GM21360 (cell line): ENCODE data around the gene GCNT1.
"Not testable (repeated sequence)": the region's sequence is repeated elsewhere in the genome, so short reads cannot be mapped to it uniquely, and the experiment has no call there.

Source experiments
- ATAC-seq: cut with Tn5 transposase; IDR thresholded peaks from one replicate; pipeline ENCODE4 v1.9.1; 2021; ENCODE audit warnings: mild to moderate bottlenecking, moderate library complexity; ENCODE audit not compliant: unreplicated experiment

Gene GCNT1

DNA sequence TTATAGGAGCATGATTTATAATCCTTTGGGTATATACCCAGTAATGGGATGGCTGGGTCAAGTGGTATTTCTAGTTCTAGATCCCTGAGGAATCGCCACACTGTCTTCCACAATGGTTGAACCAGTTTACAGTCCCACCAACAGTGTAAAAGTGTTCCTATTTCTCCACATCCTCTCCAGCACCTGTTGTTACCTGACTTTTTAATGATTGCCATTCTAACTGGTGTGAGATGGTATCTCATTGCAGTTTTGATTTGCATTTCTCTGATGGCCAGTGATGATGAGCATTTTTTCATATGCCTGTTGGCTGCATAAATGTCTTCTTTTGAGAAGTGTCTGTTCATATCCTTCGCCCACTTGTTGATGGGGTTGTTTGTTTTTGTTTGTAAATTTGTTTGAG lies 20.4 kb downstream of the GCNT1 start:
- not testable (repeated sequence) for ATAC-seq

DNA sequence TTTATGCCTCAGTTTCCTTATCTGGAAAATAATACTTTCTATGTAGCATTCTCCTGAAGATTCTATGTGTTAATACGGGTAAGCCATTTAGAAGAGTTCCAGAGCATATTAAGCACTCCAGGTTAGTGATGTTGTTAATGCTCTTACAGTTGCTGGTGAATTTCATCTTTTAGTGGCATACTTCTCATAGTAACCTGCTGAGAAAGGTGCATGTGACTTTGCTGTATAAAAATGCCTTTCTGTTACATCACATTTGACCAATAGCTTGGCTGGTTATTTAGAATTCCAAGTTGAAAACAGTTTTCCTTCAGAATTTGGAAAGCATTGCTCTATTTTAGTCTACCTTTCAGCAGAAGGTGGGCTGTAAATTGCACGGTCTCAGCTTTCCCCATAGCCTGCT lies 27.2 kb downstream of the GCNT1 start:
- ATAC-seq = no peak

DNA sequence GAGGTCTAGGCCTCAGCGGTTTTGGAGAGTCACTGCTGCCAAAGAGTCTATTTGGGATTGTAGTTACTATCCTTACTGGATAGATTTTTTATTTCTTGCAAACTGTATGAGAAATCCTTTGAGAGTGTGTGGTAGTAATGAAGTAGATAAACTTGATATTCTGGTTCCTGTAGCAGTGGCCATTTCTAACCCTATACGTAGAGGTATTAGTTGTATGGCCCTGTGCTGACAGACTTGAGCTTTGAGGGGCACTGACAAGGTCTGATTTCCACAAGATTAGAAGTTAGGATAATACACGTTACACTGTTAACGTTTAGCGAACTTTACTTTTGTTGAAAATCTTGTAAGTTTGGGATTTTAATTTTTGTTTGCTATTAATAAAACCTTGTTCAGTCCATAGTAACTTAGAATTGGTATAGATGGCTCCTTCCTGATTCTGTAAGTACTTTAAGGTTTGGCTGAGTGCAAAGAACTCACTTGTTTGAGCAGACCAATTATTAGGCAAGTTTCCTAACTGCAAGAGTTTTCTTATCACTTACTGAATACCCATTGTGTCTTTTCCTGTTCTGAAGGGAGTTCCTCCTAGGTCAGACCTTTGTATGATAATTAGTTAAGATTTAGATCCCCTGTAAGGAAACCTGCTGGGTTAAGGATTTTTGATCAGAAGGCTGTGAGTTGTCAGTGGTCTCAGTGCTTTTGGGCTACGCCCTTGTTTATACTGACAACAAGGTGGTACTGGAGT lies 31.4 kb downstream of the GCNT1 start:
- ATAC-seq = no peak

DNA sequence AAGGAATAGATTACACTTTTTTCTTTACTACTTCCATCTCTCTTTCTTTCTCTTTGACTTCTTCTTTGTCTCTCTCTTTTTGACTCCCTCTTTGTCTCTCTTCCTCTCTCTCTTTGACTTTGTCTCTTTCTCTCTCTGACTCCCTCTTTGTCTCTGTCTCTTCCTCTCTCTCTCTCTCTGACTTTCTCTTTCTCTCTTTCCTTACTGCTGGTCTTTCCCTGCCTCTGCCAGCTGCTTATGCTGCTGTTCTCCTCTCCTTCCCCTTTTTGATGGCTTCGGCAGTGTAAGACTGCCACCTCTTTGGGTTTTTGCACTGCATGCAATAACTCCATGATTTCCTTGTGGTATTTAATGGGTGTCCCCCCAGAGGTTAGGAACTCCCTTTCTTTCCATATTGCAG lies 32.1 kb downstream of the GCNT1 start:
- not testable (repeated sequence) for ATAC-seq

DNA sequence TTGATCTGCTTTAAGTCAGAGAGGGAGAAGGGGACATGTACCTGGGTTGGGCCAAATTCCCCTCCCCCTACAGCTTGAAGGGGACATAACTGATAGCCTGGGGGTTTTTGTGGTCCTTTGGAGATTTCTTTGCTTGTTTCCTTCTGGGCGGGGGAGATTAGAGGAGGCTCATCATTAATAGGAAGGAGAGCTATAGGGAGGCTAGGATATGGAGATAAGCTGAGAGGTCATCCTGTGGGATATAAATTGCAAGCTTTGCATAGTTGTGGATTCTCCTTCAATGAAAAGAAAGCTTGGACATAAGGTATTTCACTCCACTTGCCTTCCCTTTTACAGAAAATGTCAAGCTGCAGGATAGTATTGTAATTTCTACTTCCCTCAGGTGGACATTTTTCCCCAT lies 34.5 kb downstream of the GCNT1 start:
- ATAC-seq = not testable (repeated sequence)

DNA sequence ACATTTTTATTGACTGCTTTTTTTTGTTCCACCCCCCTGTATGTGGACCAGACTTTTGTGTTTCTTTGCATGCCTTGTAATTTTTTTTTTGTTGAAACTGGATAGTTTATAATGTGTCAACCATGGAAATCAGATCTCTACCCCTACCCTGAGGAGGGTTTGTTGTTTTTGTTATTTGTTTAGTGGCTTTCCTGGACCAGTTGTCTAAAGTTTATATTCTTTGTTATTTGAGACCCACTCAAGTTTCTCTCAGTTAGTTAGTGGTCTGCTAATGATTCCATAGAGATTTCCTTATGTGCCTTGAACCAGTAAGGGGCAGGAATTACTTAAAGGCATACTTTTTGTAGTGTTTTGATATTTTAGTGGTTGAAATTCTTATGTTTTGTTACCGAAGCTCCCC lies 41.1 kb downstream of the GCNT1 start:
- no peak for ATAC-seq

DNA sequence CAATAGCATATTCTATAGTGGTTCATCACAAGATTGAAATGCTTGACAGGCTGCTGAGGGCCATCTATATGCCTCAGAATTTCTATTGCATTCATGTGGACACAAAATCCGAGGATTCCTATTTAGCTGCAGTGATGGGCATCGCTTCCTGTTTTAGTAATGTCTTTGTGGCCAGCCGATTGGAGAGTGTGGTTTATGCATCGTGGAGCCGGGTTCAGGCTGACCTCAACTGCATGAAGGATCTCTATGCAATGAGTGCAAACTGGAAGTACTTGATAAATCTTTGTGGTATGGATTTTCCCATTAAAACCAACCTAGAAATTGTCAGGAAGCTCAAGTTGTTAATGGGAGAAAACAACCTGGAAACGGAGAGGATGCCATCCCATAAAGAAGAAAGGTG lies 43.8 kb downstream of the GCNT1 start:
- no peak for ATAC-seq

DNA sequence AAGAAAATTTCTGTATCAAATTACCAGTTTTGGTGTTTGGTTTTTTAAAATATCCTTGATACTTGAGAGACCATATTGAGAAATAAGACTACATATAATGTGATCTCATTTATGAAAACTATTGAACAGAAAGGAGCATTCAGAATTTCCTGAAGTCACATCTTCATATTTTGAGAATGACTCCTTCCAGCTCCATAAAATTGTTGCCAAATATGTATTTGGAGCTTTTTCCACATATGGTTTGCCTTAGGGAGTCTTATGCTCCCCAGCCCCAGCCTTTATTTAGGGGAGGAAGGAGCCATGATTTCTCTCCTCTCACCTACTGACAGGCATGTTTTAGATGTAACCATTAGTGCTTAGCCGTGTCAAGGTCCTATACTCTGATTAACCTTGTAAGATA lies 51.1 kb downstream of the GCNT1 start:
- ATAC-seq = no peak

DNA sequence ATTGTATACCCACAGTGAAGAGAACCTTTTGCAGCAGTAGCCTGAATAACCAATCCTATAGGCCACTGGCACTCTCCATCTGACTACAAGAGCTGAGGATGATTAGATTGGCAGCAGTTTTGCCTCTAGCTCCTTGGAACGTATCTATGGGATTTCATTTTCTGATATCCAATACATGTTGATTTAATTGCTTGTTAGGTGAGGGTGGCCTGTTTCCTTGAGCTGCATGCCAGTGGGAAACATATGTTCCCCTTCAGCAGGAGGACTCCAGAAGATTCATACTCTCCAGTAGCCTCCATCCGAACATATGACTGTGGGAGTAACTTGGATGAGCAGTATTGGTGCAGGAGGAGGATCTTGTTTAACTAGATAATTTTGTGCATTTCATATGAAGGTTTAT lies 51.5 kb downstream of the GCNT1 start:
- ATAC-seq = no peak

DNA sequence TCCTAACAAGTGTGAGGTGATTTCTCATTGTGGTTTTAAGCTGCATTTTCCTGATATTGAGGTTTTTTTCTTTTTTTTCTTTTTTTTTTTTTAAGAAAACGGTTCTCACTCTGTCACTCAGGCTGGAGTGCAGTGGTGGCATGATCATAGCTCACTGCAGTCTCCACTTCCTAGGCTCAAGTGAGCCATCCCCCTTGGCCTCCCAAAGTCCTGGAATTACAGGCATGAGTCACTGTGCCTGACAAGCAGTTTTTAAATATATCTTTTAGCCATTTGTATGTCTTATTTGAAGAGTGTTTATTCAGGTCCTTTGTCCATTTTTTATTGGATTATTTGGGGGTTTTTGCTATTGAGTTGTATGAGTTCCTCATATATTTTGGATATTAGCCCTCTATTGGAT lies 53.8 kb downstream of the GCNT1 start:
- no peak for ATAC-seq

DNA sequence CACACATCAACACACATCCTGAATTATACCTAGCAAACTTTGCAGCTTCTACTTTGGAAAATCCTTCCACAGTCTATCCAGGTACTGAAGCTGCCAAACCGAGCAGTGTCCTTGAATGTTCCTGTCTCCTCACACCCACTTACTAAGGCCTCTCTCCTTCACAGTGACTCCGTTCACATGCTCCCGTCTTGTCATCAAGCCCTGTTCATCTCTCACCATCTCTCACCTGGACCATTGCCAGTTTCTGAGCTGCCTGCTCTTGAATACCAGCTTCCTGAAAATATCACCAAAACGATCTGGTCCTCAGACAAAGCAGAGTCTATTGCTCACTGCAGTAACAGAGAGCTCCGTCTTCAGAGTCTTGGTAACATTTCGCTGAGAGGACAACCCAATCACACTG lies 57.4 kb downstream of the GCNT1 start:
- peak; percentile 55 for ATAC-seq

DNA sequence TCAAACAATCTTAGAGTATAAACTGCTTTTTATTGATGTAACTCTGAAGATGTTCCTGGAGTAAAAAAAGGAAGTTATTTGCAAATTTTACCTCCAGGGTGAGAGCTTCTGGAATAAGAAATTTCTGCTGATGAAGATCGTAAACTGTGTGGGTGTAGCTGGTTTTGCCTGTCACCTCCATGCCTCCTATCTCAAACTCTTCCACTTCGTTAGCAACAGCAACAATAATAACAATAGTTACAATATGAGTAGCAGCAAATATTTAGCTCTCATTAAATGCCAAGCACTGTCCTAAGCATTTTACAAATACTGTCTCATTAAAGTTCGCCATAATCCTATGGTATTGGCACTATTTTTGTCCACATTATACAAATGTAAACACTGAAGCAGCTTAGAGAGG lies 57.9 kb downstream of the GCNT1 start:
- no peak for ATAC-seq

DNA sequence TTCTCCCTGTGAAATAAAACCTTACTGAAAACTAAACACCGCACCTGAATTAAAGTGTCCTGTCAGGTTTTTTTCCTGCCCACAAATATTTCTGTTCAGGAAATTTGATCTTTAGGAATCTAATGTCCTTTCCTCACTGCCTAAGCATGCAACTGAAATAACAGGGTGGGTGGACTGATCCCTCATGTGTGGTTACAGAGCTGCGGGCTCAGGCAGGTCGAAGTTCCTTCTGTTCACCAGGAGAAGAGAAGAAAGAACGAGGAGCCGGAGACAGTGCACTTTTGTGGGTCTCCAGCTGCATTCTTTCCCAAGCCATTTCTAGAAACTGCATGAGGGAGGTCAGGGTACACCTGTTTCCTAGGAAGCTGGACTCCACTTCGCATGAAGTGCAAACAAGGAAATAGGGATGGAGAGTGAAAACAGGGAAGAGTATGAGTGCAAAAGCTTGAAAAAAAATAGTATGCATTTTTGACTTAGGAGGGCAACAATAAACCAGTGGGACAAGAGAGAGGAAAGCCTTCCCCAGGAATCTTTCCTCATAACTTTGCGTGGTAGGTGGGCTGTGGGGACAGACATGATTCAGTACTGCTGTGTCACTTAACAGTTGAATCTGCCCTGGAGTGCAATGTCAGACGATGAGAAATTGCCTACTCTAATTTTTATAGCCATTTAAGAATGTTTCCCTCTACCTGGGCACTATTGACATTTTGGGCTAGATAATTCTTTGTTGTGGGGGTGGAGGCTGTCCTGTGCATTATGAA lies 60.3 kb downstream of the GCNT1 start:
- ATAC-seq = no peak

DNA sequence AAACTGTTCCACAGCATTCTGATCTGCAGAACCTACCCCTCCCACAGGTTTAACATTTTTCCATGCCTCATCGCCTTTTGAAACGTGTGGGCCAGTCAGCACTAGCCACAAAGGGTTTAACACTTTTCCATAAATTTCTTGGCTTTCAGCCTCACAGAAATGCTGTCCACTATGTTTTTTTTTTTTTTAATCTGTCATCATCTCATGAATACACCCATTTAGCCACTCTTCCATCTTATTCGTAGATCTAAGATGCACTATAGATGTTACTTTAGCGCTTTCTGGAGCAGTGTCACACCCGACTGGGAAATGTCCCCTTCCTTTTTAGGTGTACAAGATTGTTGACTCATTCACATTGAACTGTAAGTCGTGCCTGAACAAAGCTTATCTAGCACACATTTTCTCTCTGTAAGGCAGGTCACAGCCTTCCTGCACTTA lies 62.3 kb downstream of the GCNT1 start:
- ATAC-seq = no peak

DNA sequence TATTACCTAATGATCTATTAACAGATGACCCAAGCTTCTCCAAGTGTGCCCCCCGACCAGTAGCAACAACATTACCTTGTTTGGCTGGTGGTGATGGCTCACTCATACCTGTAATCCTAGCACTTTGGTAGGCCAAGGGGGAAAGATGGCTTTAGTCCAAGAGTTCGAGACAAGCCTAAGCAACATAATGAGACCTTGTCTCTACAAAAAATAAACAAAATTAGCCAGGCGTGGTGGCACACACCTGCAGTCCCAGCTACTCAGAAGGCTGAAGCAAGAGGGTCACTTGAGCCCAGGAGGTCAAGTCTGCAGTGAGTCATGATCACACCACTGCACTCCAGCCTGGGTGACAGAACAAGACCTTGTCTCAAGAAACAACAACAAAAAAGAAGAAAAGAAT lies 62.9 kb downstream of the GCNT1 start:
- no peak for ATAC-seq

DNA sequence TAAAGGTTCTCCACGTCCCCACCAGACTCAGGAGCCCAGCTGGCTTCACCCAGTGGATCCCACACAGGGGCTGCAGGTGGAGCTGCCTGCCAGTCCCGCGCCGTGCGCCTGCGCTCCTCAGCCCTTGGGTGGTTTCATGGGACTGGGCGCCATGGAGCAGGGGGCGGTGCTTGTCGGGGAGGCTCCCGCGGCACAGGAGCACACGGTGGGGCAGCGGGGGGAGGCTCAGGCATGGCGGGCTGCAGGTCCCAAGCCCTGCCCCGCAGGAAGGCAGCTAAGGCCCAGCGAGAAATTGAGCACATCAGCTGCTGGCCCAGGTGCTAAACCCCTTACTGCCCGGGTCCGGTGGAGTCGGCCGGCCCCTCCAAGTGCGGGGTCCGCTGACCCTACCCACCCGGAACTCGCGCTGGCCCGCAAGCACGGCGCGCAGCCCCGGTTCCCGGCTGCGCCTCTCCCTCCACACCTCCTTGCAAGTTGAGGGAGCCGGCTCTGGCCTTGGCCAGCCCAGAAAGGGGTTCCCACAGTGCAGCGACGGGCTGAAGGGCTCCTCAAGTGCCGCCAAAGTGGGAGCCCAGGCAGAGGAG lies 64.7 kb downstream of the GCNT1 start:
- ATAC-seq = not testable (repeated sequence)

DNA sequence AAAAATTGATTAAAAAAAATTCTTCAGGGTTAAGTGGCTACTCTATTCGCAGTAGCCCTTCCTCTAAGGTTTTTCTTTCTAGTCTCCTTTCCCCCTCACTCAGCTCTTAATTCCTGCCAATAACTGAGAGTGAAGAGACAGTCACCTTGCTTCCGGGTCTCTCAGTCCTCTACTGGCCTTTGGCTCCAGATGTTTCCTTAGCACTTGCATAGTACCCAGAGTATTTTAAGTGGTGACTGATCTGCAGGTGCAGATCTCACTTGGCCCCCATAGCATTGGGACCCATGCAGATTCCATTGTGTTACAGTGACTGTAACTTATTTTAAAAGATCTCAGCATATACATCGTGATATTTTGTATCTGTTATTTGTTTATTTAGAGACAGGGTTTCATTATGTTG lies 66.2 kb downstream of the GCNT1 start:
- ATAC-seq = no peak

DNA sequence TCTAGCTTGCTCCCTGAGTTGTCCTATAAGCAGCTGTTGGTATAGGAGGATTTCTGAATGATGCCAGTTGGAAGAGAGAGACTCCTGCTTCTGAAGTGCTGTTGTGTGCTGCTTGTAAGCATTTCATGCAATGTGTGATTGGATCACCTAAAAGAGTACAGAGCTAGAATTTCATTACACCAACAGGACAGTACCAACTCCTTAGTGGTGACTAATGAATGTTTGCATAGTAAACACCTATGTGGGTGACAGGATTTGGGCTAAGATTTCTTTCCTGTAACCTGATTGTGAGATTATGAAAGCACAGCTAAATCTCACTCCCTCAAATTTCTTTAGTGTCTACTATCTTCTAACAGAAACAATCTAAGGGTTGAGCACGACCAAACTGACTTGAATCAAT lies 67.0 kb downstream of the GCNT1 start:
- no peak for ATAC-seq

DNA sequence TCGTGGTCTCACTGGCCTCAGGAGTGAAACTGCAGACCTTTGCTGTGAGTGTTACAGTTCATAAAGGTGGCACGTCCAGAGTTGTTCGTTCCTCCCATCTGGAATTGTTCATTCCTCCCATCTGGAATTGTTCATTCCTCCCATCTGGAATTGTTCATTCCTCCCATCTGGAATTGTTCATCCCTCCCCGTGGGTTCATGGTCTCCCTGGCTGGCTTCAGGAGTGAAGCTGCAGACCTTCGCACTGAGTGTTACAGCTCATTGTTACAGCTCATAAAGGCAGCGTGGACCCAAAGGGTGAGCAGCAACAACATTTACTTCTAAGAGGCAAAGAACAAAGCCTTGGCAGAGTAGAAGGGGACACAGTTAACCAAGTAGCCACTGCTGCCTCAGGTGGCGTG lies 69.1 kb downstream of the GCNT1 start:
- no peak for ATAC-seq

DNA sequence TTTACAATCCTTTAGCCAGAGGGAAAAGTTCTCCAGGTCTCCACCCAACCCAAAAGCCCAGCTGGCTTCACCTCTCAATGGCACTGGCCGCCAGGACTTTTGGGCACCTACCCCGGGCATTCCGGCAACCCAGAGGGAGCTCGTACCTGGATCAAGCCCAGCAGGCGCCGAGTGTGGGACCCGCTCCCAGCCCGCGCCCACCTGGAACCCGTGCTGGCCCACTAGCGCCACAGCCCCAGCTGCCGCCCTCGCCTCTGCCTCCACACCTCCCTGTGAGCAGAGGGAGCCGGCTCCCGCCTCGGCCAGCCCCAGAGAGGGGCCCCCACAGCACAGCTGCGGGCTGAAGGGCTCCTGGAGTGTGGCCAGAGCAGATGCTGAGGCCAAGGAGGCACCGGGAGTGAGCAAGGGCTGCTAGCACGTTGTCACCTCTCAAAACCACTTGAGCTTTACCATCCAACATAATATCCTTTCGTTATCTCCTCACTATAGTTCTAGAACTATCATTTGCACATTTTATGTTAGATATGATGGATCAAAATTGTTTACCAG lies 69.7 kb downstream of the GCNT1 start:
- ATAC-seq = no peak

DNA sequence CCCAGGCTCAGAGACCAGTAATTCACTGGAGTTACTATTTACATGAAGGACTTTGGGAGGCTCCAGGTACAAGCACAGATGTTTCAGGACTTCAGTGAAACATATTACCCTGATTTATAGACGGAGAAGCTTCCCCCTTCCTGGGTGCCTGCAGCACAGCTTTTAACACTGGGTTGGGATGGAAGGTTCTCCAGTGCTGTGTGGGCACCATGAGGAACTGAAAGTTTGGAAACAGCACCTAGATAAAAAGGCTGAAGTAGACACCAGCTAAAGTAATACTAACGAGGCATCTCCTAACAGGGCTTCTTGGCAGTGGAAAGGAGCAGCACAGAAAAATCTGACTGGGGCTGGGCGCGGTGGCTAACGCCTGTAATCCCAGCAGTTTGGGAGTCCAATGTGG lies 70.7 kb downstream of the GCNT1 start:
- no peak for ATAC-seq
